ENCODE measurements around the gene DPF3.

Gene DPF3

DNA sequence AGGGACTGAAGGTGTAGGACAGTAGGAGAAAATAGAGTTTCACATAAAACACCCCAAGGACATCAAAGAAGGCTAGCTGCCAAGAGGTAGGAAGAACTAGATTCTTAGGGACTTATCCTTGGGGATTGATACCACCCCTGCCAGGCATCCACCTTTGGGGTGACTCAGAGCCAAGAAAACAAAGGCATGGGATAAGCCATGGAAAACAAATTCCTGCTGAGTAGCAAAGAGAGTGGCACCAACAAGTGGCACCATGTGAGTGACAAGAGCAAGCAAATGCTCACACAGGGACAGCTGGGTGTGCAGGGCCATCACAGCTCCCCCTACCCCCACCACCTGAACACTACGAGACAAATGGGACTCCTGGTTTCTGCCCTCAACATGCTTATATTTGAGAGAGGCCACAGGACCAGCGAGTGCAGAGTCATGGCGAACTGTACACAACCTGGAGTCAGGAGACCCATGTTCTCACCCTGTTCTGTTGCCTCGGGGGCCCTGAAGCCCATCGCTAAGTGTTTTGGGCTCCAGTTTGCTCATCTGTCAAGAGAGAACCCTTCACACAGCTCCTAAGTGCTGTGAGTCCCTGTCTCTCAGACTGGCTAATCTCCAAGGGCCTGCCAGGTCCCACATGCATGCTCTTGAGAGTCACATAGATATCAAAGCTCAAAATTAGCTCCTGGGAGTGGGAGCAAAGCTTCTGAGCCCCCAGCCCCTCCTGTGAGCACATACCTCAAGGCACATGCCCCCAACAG, 91.9 kb downstream of the DPF3 start:
- no peaks in the 10 kb centered on the region for H3F3A ChIP-seq (ENCODE audit: insufficient read depth)
- no peak overlapping the region for H3K27ac ChIP-seq (ENCODE audit: low read depth, low read length)
- no peaks in the 10 kb centered on the region for H3K9me3 ChIP-seq (ENCODE audit: insufficient read depth, low read length)
- H3K27me3 ChIP-seq (ENCODE audit: low read length), result no peaks in the 10 kb centered on the region
- H3K9me2 ChIP-seq (replicated peaks; ENCODE audit: insufficient read depth, low read length), result no peaks in the 10 kb centered on the region
- TF ChIP-seq, protein P1, sequence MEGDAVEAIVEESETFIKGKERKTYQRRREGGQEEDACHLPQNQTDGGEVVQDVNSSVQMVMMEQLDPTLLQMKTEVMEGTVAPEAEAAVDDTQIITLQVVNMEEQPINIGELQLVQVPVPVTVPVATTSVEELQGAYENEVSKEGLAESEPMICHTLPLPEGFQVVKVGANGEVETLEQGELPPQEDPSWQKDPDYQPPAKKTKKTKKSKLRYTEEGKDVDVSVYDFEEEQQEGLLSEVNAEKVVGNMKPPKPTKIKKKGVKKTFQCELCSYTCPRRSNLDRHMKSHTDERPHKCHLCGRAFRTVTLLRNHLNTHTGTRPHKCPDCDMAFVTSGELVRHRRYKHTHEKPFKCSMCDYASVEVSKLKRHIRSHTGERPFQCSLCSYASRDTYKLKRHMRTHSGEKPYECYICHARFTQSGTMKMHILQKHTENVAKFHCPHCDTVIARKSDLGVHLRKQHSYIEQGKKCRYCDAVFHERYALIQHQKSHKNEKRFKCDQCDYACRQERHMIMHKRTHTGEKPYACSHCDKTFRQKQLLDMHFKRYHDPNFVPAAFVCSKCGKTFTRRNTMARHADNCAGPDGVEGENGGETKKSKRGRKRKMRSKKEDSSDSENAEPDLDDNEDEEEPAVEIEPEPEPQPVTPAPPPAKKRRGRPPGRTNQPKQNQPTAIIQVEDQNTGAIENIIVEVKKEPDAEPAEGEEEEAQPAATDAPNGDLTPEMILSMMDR (IDR thresholded peaks at IDR 0.05; ENCODE audit: insufficient read depth, low read length, poor library complexity, severe bottlenecking), result no peak
- TF ChIP-seq EZH2phosphoT487 (conservative IDR thresholded peaks at IDR 0.05; ENCODE audit: low read length), result no peak
- no peak overlapping the region for H2AFZ ChIP-seq (ENCODE audit: low read depth, low read length, severe bottlenecking)
- H3K4me2 ChIP-seq (ENCODE audit: low read depth, low read length, poor library complexity, severe bottlenecking), result no peak overlapping the region
- no peaks in the 10 kb centered on the region for H4K20me1 ChIP-seq (ENCODE audit: low read depth, low read length)
- H3K4me3 ChIP-seq (ENCODE audit: insufficient read depth, low read length, poor library complexity, severe bottlenecking), result no peak overlapping the region
- no peaks in the 10 kb centered on the region for H3K36me3 ChIP-seq (ENCODE audit: low read length)
- no peak overlapping the region for H3K9ac ChIP-seq (ENCODE audit: low read length)
- no peaks in the 10 kb centered on the region for H3K79me2 ChIP-seq (ENCODE audit: insufficient read depth, low read length)

DNA sequence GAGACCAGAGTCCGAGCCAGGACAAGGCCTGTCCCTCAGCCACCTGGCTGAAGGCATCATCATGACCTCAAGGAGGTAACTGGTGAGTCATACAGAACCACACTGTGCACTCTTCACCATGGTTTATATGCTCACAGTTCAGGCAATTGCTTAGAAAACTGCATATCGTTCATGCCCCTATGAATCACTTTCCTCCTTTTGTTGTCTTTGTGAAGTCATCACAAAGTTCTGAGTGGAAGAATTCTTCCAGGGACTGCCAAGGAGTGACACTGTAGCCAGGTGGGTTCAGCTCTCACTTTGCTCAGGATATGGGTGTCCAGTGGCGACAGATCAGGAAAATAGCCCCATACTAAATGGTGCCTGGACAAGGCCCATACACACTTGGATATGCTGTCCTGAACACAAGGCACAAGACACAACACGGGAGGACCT, 92.5 kb downstream of the DPF3 start:
- H3K9me2 ChIP-seq (replicated peaks; ENCODE audit: insufficient read depth, low read length), result no peaks in the 10 kb centered on the region
- H3K9me3 ChIP-seq (ENCODE audit: insufficient read depth, low read length), result no peaks in the 10 kb centered on the region
- no peak overlapping the region for H3K4me3 ChIP-seq (ENCODE audit: insufficient read depth, low read length, poor library complexity, severe bottlenecking)
- TF ChIP-seq EZH2phosphoT487 (conservative IDR thresholded peaks at IDR 0.05; ENCODE audit: low read length), result no peak
- TF ChIP-seq, protein P1 (IDR thresholded peaks at IDR 0.05; ENCODE audit: insufficient read depth, low read length, poor library complexity, severe bottlenecking), result no peak
- H3K4me2 ChIP-seq (ENCODE audit: low read depth, low read length, poor library complexity, severe bottlenecking), result no peak overlapping the region
- no peaks in the 10 kb centered on the region for H3K27me3 ChIP-seq (ENCODE audit: low read length)
- no peak overlapping the region for H3K9ac ChIP-seq (ENCODE audit: low read length)
- H4K20me1 ChIP-seq (ENCODE audit: low read depth, low read length), result no peaks in the 10 kb centered on the region
- H3F3A ChIP-seq (ENCODE audit: insufficient read depth), result no peaks in the 10 kb centered on the region
- no peak overlapping the region for H3K27ac ChIP-seq (ENCODE audit: low read depth, low read length)
- no peak overlapping the region for H2AFZ ChIP-seq (ENCODE audit: low read depth, low read length, severe bottlenecking)
- H3K79me2 ChIP-seq (ENCODE audit: insufficient read depth, low read length), result no peaks in the 10 kb centered on the region
- no peaks in the 10 kb centered on the region for H3K36me3 ChIP-seq (ENCODE audit: low read length)

- Histone ChIP-seq H3K79me2 (ENCODE audit: insufficient read depth, low read length) (no peaks in the 10 kb centered on the region), H3K4me2 (ENCODE audit: low read depth, low read length, poor library complexity, severe bottlenecking) (no peak overlapping the region)
- TF ChIP-seq, protein P1 (IDR thresholded peaks at IDR 0.05; ENCODE audit: insufficient read depth, low read length, poor library complexity, severe bottlenecking), result no peak
- no peak for TF ChIP-seq EZH2phosphoT487 (conservative IDR thresholded peaks at IDR 0.05; ENCODE audit: low read length)
Observed at GRCh38 chr14:72800848-72801370, 93.0 kb downstream of the DPF3 start.

More at GRCh38 chr14:72800848-72801370, 93.0 kb downstream of the DPF3 start:
- Histone ChIP-seq H3K9me3 (ENCODE audit: insufficient read depth, low read length) (no peaks in the 10 kb centered on the region), H3K9ac (ENCODE audit: low read length) (no peak overlapping the region), H4K20me1 (ENCODE audit: low read depth, low read length) (no peaks in the 10 kb centered on the region), H3K4me3 (ENCODE audit: insufficient read depth, low read length, poor library complexity, severe bottlenecking) (no peak overlapping the region), H3K9me2 (replicated peaks; ENCODE audit: insufficient read depth, low read length) (no peaks in the 10 kb centered on the region), H3K27ac (ENCODE audit: low read depth, low read length) (no peak overlapping the region), H2AFZ (ENCODE audit: low read depth, low read length, severe bottlenecking) (no peak overlapping the region), H3K36me3 (ENCODE audit: low read length) (no peaks in the 10 kb centered on the region), H3F3A (ENCODE audit: insufficient read depth) (no peaks in the 10 kb centered on the region), H3K27me3 (ENCODE audit: low read length) (no peaks in the 10 kb centered on the region)
